ENCODE data around the gene SH2D1A. TPM values are rescaled to one million over a fixed set of nuclear protein-coding genes. Genes with fewer than 3 reads are reported as not detected.

SH2D1A gene
- total RNA-seq = not detected in 2 replicates

GRCh38 chrX:124346117-124346876 lies at the start of gene SH2D1A:
TSS of gene SH2D1A (plus strand) at chrX:124346563. CDS start at chrX:124346643, 80 bp downstream.

GRCh38 chrX:124332481-124333424 lies 13.6 kb upstream of the SH2D1A start, which contains the start of gene TEX13D:
TSS of gene TEX13D (plus strand) at chrX:124332660. CDS start at chrX:124332918, 258 bp downstream.

Other genes starting within 250 kb of the SH2D1A start
- not detected in 2 replicates for gene TEX13D, start 13.9 kb upstream of the SH2D1A start, total RNA-seq

Measured in airway epithelial cell (primary cell).